ENCODE data around the gene XAF1.
"Not testable (repeated sequence)": the region's sequence is repeated elsewhere in the genome, so short reads cannot be mapped to it uniquely, and the experiment has no call there.

XAF1 gene
- total RNA-seq = 43.5 to 77.0 reads per million in 2 donors

GRCh38 chr17:6755731-6756184, at the start of gene XAF1:
XAF1 (plus strand) TSS chr17:6756046; CDS start chr17:6756079, 33 bp downstream.
- peak; percentile 14 for DNase-seq

GRCh38 chr17:6706499-6706898, 49.3 kb upstream of the XAF1 start:
- DNase-seq = no peak

GRCh38 chr17:6706996-6707395, 48.9 kb upstream of the XAF1 start:
- DNase-seq = no peak

- no peak for DNase-seq
These were observed 47.4 kb upstream of the XAF1 start for GRCh38 chr17:6708357-6708961.

- no peak for DNase-seq
These were observed 45.5 kb upstream of the XAF1 start for GRCh38 chr17:6710317-6710716.

GRCh38 chr17:6711081-6711674, 44.7 kb upstream of the XAF1 start:
- no peak for DNase-seq

GRCh38 chr17:6711681-6712057, 44.2 kb upstream of the XAF1 start:
- DNase-seq = no peak

GRCh38 chr17:6712058-6712853, 43.6 kb upstream of the XAF1 start:
- DNase-seq = no peak

- no peak for DNase-seq
These were observed 43.1 kb upstream of the XAF1 start for GRCh38 chr17:6712854-6713129.

GRCh38 chr17:6713130-6713917, 42.5 kb upstream of the XAF1 start, which contains the start of gene SLC13A5:
SLC13A5 (minus strand) TSS chr17:6713369; CDS start chr17:6713333, 36 bp downstream.
- no peak for DNase-seq

GRCh38 chr17:6713918-6714271, 42.0 kb upstream of the XAF1 start:
- no peak for DNase-seq

- DNase-seq = no peak
These were observed 41.5 kb upstream of the XAF1 start for GRCh38 chr17:6714315-6714874.

GRCh38 chr17:6716736-6717135, 39.1 kb upstream of the XAF1 start:
- DNase-seq = no peak

GRCh38 chr17:6721744-6722143, 34.1 kb upstream of the XAF1 start:
- DNase-seq = no peak

GRCh38 chr17:6724009-6724408, 31.8 kb upstream of the XAF1 start:
- DNase-seq = no peak

GRCh38 chr17:6729531-6729930, 26.3 kb upstream of the XAF1 start:
- DNase-seq = no peak

GRCh38 chr17:6746665-6747064, 9.2 kb upstream of the XAF1 start:
- not testable (repeated sequence) for DNase-seq

- DNase-seq = no peak
These were observed 7.2 kb upstream of the XAF1 start for GRCh38 chr17:6748617-6749016.

GRCh38 chr17:6749519-6749918, 6.3 kb upstream of the XAF1 start:
- no peak for DNase-seq

GRCh38 chr17:6752068-6752909, 3.6 kb upstream of the XAF1 start:
- DNase-seq = no peak

GRCh38 chr17:6753006-6753445, 2.8 kb upstream of the XAF1 start:
- DNase-seq = no peak

GRCh38 chr17:6753546-6753945, 2.3 kb upstream of the XAF1 start:
- no peak for DNase-seq

Data from T-helper 9 cell (primary cell).